Activated CD4-positive, alpha-beta T cell treated with anti-CD3 and anti-CD28 coated beads, Interleukin-2, amount 50 U/mL, for 48 hours (primary cell): Measurements from ENCODE around the gene HSP90AB1.
A peak's percentile ranks its signal among the peaks of the same experiment; 100 is the strongest.

ENCODE experiments used
- DNase-seq, 2 experiments: peaks; one replicate each; pipeline ENCODE4 v3.0.0-alpha.2; 2020

Gene HSP90AB1

GRCh38 chr6:44289726-44290260, 42.9 kb downstream of the HSP90AB1 start:
- no peak for DNase-seq

- DNase-seq, result no peak
Measured at GRCh38 chr6:44291841-44292240, 44.9 kb downstream of the HSP90AB1 start.

- no peak for DNase-seq
Measured at GRCh38 chr6:44292661-44293365, 45.9 kb downstream of the HSP90AB1 start.

- DNase-seq, result no peak
Measured at GRCh38 chr6:44294832-44295791, 48.2 kb downstream of the HSP90AB1 start.

GRCh38 chr6:44297063-44298038, 50.5 kb downstream of the HSP90AB1 start:
- peak; percentile 49 to 60 for DNase-seq

- DNase-seq, result no peak
Measured at GRCh38 chr6:44298055-44298803, 51.3 kb downstream of the HSP90AB1 start.

GRCh38 chr6:44298864-44299263, 52.0 kb downstream of the HSP90AB1 start:
- no peak for DNase-seq

- DNase-seq, result no peak
Measured at GRCh38 chr6:44300292-44300823, 53.5 kb downstream of the HSP90AB1 start.

- DNase-seq, result no peak
Measured at GRCh38 chr6:44301106-44301505, 54.2 kb downstream of the HSP90AB1 start.

- no peak for DNase-seq
Measured at GRCh38 chr6:44301782-44302564, 55.1 kb downstream of the HSP90AB1 start.

GRCh38 chr6:44302856-44303255, 56.0 kb downstream of the HSP90AB1 start:
- DNase-seq, result no peak
